Transverse colon (tissue), 4 donors: ENCODE results near the gene SCAND1. TPM values are rescaled to one million over a fixed set of nuclear protein-coding genes. Genes with fewer than 3 reads are reported as not detected.

Experiments
- DNase-seq: peaks from one replicate; pipeline ENCODE4 v3.0.0-alpha.2; 2019
- H3K27ac ChIP-seq, 4 donors: fragments of 200-600 bp; sonication (generic); 2 replicates each; pipeline ENCODE4 v1.5.1; 2016 to 2018; ENCODE audit warnings: inconsistent platforms in 4 of 4
- H3K27me3 ChIP-seq: fragments of 200-600 bp; sonication (generic); 2 replicates; pipeline ENCODE4 v1.5.1; 2017; ENCODE audit warnings: inconsistent platforms
- H3K36me3 ChIP-seq, 4 donors: fragments of 200-600 bp; sonication (generic); 2 replicates each; pipeline ENCODE4 v1.5.1; 2017 to 2019; ENCODE audit warnings: inconsistent platforms in 4 of 4
- H3K4me1 ChIP-seq, 4 donors: fragments of 200-600 bp; sonication (generic); 2 replicates each; pipeline ENCODE4 v1.5.1; 2017 to 2020; ENCODE audit warnings: inconsistent platforms in 4 of 4
- H3K4me3 ChIP-seq, 4 donors: fragments of 200-600 bp; sonication (generic); 1 replicate in 1 of 4; 2 replicates in 3 of 4; pipeline versions ENCODE4 v1.5.1 to v1.6.1; 2017 to 2019; ENCODE audit warnings: inconsistent platforms in 4 of 4
- H3K9me3 ChIP-seq, 2 donors: fragments of 200-600 bp; sonication (generic); 2 replicates each; pipeline ENCODE4 v1.5.1; 2017 to 2019; ENCODE audit warnings: inconsistent platforms in 2 of 2
- EP300 ChIP-seq: sonication (generic); formaldehyde crosslinking; IDR thresholded peaks from one replicate; pipeline ENCODE4 v1.6.1; 2017; ENCODE audit warnings: antibody characterized with exemption, low read depth
- POLR2A ChIP-seq: fragments of 450-650 bp; IDR thresholded peaks from one replicate; pipeline ENCODE4 v1.6.1; 2016; ENCODE audit warnings: antibody characterized with exemption, mild to moderate bottlenecking, moderate library complexity
- POLR2AphosphoS5 ChIP-seq, 3 donors: sonication (generic); formaldehyde crosslinking; IDR thresholded peaks; one replicate each; pipeline ENCODE4 v1.6.1; 2016; ENCODE audit warnings: antibody characterized with exemption in 3 of 3
- WGBS, 2 donors: methylation state at CpG; one replicate each; pipeline ENCODE4 v1.1.5; 2018; ENCODE audit warnings: low coverage in 1 of 2; 5-methylcytosine and 5-hydroxymethylcytosine counted together
- in situ Hi-C, 4 donors: fragments of 200-750 bp; cut with MboI; loops; one replicate each; pipeline versions ENCODE4 v1.15.0 to v1.15.1; 2017; ENCODE audit warnings: low sequenced_read_pairs in 3 of 4, low pct_ligation_motif_present in 1 of 4, low pct_unique_long_range_greater_than_20kb in 1 of 4
- intact Hi-C: fragments of 100-400 bp; cut with DNase I; formaldehyde crosslinking; loops from one replicate; pipeline ENCODE4 v1.15.1; 2023; ENCODE audit warnings: low total_unique reads
- total RNA-seq, 4 donors: library from RNA; depleted of rRNA; stranded (reverse); fragments of >200 nt; gene quantifications; one replicate each; pipeline ENCODE4 v1.1.0, GENCODE V29; 2016
- TF ChIP-seq, protein P1 (sequence below), 5 experiments: fragments of 200-600 bp in 3 of 5; fragments of 450-650 bp in 2 of 5; sonication (generic) in 3 of 5; IDR thresholded peaks; 1 replicate in 2 of 5; 2 replicates in 3 of 5; pipeline ENCODE4 v1.5.1; 2016 to 2017; ENCODE audit warnings: antibody characterized with exemption in 5 of 5, inconsistent platforms in 3 of 5, mild to moderate bottlenecking in 2 of 5, moderate library complexity in 1 of 5

SCAND1 gene
- total RNA-seq, 4 donors from 2014 or later, result 80.8 to 152 (median 109) TPM

DNA sequence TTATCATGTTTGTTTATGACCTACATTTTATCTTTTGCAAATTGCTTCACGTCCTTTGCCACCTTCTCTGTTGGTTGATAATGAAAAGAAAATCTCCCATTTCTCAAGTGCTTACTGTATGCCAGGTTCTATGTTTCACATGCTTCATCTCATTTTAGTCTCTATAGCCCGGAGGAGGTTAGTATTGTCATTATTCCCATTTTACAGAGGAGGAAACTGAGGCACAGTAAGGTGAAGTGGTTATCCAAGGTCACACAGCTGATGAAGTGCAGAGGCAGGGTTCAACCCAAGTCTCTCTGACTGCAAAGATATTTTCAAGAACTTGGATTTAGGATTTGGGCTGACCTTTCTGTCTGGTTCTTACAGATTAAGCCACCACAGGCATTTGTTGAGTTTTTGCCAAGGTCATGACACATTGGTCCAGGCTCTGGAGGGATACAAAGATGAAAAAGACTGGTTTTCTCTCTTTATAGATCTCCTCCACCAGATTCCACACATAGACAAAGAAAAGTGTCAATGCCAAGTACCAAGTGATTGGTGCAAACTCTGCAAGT, 34.7 kb upstream of the SCAND1 start:
- Histone ChIP-seq H3K27ac (no peak overlapping the region), H3K27me3 (no peaks in the 10 kb centered on the region), H3K4me3 (no peak overlapping the region), H3K9me3 (no peaks in the 10 kb centered on the region), H3K36me3 (no peaks in the 10 kb centered on the region), H3K4me1 (peaks cover 0 to 8% (median 3%) of the 10 kb centered on the region in 4 donors)
- in situ Hi-C loops (loop anchor here in 3 of 4 donors (25.0 kb wide), 1 partner anchor 448 kb away; no protein-coding TSS in a partner anchor), intact Hi-C loops (no loop called here)
- TF ChIP-seq, protein P1, sequence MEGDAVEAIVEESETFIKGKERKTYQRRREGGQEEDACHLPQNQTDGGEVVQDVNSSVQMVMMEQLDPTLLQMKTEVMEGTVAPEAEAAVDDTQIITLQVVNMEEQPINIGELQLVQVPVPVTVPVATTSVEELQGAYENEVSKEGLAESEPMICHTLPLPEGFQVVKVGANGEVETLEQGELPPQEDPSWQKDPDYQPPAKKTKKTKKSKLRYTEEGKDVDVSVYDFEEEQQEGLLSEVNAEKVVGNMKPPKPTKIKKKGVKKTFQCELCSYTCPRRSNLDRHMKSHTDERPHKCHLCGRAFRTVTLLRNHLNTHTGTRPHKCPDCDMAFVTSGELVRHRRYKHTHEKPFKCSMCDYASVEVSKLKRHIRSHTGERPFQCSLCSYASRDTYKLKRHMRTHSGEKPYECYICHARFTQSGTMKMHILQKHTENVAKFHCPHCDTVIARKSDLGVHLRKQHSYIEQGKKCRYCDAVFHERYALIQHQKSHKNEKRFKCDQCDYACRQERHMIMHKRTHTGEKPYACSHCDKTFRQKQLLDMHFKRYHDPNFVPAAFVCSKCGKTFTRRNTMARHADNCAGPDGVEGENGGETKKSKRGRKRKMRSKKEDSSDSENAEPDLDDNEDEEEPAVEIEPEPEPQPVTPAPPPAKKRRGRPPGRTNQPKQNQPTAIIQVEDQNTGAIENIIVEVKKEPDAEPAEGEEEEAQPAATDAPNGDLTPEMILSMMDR (IDR thresholded peaks at IDR 0.05), result no peak
- TF ChIP-seq EP300, result no peak
- TF ChIP-seq POLR2A, result no peak
- no peak for TF ChIP-seq POLR2AphosphoS5 (IDR thresholded peaks at IDR 0.05)
- DNase-seq, result no peak
- 62 to 68% methylated on average over 2 of the region's 2 CpGs for WGBS, 2 donors

DNA sequence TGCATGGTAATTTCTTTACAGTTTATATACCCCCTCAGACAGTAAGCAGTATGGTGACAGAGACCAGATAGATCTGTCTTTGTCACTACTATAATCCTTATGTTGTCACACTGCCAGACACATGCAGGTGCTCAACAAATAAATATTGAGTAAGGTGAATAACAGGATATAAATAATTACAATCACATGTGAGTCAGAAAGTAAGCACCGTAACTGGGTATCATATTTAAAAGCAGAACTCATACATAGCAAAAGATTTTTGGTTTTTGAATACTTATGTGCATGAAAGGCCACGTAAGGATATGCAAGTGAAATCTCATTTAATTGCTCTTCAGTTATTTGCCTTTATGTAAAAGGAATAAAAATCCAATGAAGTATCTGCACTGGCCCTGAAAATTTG, 31.5 kb upstream of the SCAND1 start:
- H3K4me3 ChIP-seq, result no peak overlapping the region
- in situ Hi-C loops, result loop anchor here in 3 of 4 donors (25.0 kb wide), 1 partner anchor 451 kb away; no protein-coding TSS in a partner anchor
- H3K27me3 ChIP-seq, result no peaks in the 10 kb centered on the region
- 56 to 60% methylated on average over 2 of the region's 2 CpGs for WGBS, 2 donors
- intact Hi-C loops, result no loop called here
- no peaks in the 10 kb centered on the region for H3K36me3 ChIP-seq
- H3K27ac ChIP-seq, result no peak overlapping the region
- no peaks in the 10 kb centered on the region for H3K4me1 ChIP-seq
- no peak for DNase-seq
- TF ChIP-seq POLR2A, result no peak
- TF ChIP-seq, protein P1 (IDR thresholded peaks at IDR 0.05), result no peak
- TF ChIP-seq POLR2AphosphoS5 (IDR thresholded peaks at IDR 0.05), result no peak
- TF ChIP-seq EP300, result no peak
- no peaks in the 10 kb centered on the region for H3K9me3 ChIP-seq

DNA sequence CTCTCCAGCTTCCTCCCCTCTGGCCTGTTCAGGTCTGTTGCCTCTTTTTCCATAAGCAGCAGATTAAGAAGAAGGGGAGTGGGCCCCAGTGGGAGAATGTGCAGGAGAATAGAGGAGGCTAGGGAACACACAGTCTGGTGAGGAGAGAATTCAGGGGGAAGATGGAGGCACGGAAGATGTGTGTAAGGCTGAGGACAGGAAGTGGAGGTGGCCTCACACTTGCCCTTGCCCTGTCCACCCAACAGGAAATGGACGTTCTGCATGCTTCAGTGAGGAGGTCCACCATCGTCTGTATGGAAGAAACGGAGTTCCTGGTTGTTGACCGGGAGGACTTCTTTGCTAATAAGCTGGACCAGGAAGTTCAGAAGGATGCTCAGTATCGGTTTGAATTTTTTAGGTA, 30.1 kb upstream of the SCAND1 start:
- in situ Hi-C loops (loop anchor here in 3 of 4 donors (25.0 kb wide), 1 partner anchor 453 kb away; no protein-coding TSS in a partner anchor), intact Hi-C loops (no loop called here)
- Histone ChIP-seq H3K36me3 (no peaks in the 10 kb centered on the region), H3K27me3 (no peaks in the 10 kb centered on the region), H3K27ac (no peak overlapping the region), H3K4me1 (no peaks in the 10 kb centered on the region), H3K9me3 (no peaks in the 10 kb centered on the region), H3K4me3 (no peak overlapping the region)
- 68 to 73% methylated on average over 6 of the region's 6 CpGs for WGBS, 2 donors
- TF ChIP-seq POLR2A, result no peak
- no peak for TF ChIP-seq EP300
- TF ChIP-seq, protein P1 (IDR thresholded peaks at IDR 0.05), result no peak
- TF ChIP-seq POLR2AphosphoS5 (IDR thresholded peaks at IDR 0.05), result no peak
- DNase-seq, result no peak

DNA sequence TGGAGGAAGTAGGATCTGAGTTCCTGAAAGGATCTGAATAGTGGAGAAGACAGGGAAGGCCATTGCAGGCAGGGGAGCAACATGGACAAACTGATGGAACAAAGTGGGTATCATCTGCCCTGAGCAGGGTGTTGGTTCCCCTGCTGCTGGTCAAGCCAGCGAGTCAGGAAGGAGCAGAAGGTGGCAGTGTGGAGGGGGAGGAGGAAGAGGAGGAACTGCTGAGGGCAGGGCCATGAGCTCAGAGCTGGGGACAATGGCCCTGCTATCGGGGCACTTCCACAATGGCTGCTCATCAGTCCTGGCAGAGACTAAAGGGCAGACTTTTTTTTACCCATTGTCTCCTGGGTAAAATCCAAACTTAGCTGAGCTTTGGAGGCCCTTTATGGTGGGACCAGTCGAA, 27.7 kb upstream of the SCAND1 start:
- TF ChIP-seq POLR2AphosphoS5 (IDR thresholded peaks at IDR 0.05) (no peak), EP300 (no peak), POLR2A (no peak)
- TF ChIP-seq, protein P1 (IDR thresholded peaks at IDR 0.05), result no peak
- H3K36me3 ChIP-seq, result no peaks in the 10 kb centered on the region
- H3K4me3 ChIP-seq, result no peak overlapping the region
- H3K9me3 ChIP-seq, result no peaks in the 10 kb centered on the region
- no peak overlapping the region for H3K27ac ChIP-seq
- H3K4me1 ChIP-seq, result no peaks in the 10 kb centered on the region
- no peaks in the 10 kb centered on the region for H3K27me3 ChIP-seq
- WGBS, 2 donors, result 58 to 71% methylated on average over 2 to 3 of the region's 3 CpGs
- in situ Hi-C loops (loop anchor here in 3 of 4 donors (25.0 kb wide), 1 partner anchor 455 kb away; no protein-coding TSS in a partner anchor), intact Hi-C loops (no loop called here)
- DNase-seq, result no peak
